B cell (primary cell): ENCODE measurements around the gene TIMM44. TPM values are rescaled to one million over a fixed set of nuclear protein-coding genes. Genes with fewer than 3 reads are reported as not detected.

Source experiments
- ATAC-seq: fragments of 200-7000 bp; cut with Tn5 transposase; one replicate; pipeline ENCODE4 v1.10.0; 2021; ENCODE audit warnings: low read depth, mild to moderate bottlenecking, moderate number of reproducible peaks, moderate library complexity
- CTCF ChIA-PET: fragments of 350-600 bp; sonication (Branson Sonifier 250); formaldehyde crosslinking; loops from one replicate; lab custom pipeline; 2021; ENCODE audit warnings: antibody characterized with exemption, inconsistent platforms; lab: Charles Lee
- POLR2A ChIA-PET: fragments of 350-600 bp; sonication (Branson Sonifier 250); formaldehyde crosslinking; loops from one replicate; lab custom pipeline; 2021; ENCODE audit warnings: antibody characterized with exemption; lab: Charles Lee
- DNase-seq: peaks from one replicate; pipeline ENCODE4 v3.0.0; 2013
- H2AFZ ChIP-seq: 2 replicates; pipeline ENCODE4 v1.6.1; 2012; ENCODE audit warnings: mild to moderate bottlenecking, low read depth, low read length; ENCODE audit not compliant: insufficient read depth, poor library complexity, severe bottlenecking
- H3K27ac ChIP-seq, 2 donors: 1 replicate in 1 of 2; 2 replicates in 1 of 2; pipeline ENCODE4 v1.5.1; 2012 to 2013; ENCODE audit warnings: low read length in 2 of 2, mild to moderate bottlenecking in 2 of 2, moderate library complexity in 1 of 2
- H3K27me3 ChIP-seq, 4 experiments: fragments of 200-600 bp in 1 of 4; sonication (generic) in 1 of 4; replicated peaks in 1 of 4; 1 replicate in 2 of 4; 2 replicates in 2 of 4; pipeline versions ENCODE4 v1.6.1 to v1.7.0; 2013 to 2016; ENCODE audit warnings: low read length in 3 of 4, mild to moderate bottlenecking in 2 of 4, mixed read lengths in 1 of 4, moderate library complexity in 1 of 4; ENCODE audit not compliant: insufficient read depth in 4 of 4, control insufficient read depth in 3 of 4; ENCODE audit errors: control extremely low read depth in 1 of 4
- H3K36me3 ChIP-seq, 2 experiments: replicated peaks in 1 of 2; 1 replicate in 1 of 2; 2 replicates in 1 of 2; pipeline versions ENCODE4 v1.6.1 to v1.7.1; 2013; ENCODE audit warnings: low read length in 1 of 2; ENCODE audit not compliant: insufficient read depth in 2 of 2, control insufficient read depth in 1 of 2; ENCODE audit errors: control extremely low read depth in 1 of 2, extremely low read depth in 1 of 2
- H3K4me1 ChIP-seq, 2 donors: fragments of 200-600 bp in 1 of 2; sonication (generic) in 1 of 2; 1 replicate in 1 of 2; 2 replicates in 1 of 2; pipeline versions ENCODE4 v1.5.1 to v1.6.1; 2013 to 2017; ENCODE audit warnings: low read length in 2 of 2; ENCODE audit not compliant: control insufficient read depth in 2 of 2, insufficient read depth in 2 of 2
- H3K4me2 ChIP-seq: replicated peaks from 2 replicates; pipeline ENCODE3; 2012; ENCODE audit warnings: mild to moderate bottlenecking, low read depth, low read length; ENCODE audit not compliant: poor library complexity, severe bottlenecking
- H3K4me3 ChIP-seq, 5 experiments: fragments of 200-600 bp in 1 of 5; sonication (generic) in 1 of 5; 1 replicate in 3 of 5; 2 replicates in 2 of 5; pipeline versions ENCODE4 v1.5.1 to v1.7.0; 2011 to 2016; ENCODE audit warnings: low read length in 4 of 5, mild to moderate bottlenecking in 4 of 5, low read depth in 2 of 5, control low read depth in 1 of 5, moderate library complexity in 1 of 5; ENCODE audit not compliant: insufficient read depth in 1 of 5; ENCODE audit errors: control extremely low read depth in 1 of 5, extremely low read depth in 1 of 5
- H3K79me2 ChIP-seq: fragments of 200-600 bp; sonication (generic); one replicate; pipeline ENCODE4 v1.6.0; 2016; ENCODE audit warnings: low read length; ENCODE audit not compliant: control insufficient read depth, insufficient read depth
- H3K9ac ChIP-seq: fragments of 200-600 bp; sonication (generic); 2 replicates; pipeline ENCODE4 v1.6.1; 2017; ENCODE audit warnings: mild to moderate bottlenecking, low read length, moderate library complexity
- H3K9me3 ChIP-seq, 3 donors: one replicate each; pipeline versions ENCODE4 v1.6.1 to v1.7.1; 2013; ENCODE audit warnings: low read length in 2 of 3; ENCODE audit not compliant: control insufficient read depth in 2 of 3, insufficient read depth in 1 of 3; ENCODE audit errors: control extremely low read depth in 1 of 3
- H4K20me1 ChIP-seq: 2 replicates; pipeline ENCODE4 v1.6.0; 2012; ENCODE audit warnings: mild to moderate bottlenecking, low read length; ENCODE audit not compliant: insufficient read depth, control insufficient read depth, poor library complexity, severe bottlenecking
- H3K27ac Mint-ChIP-seq: one replicate; pipeline ENCODE4 v1.8.0; 2021; ENCODE audit warnings: mixed read lengths
- H3K27me3 Mint-ChIP-seq: one replicate; pipeline ENCODE4 v1.8.0; 2021; ENCODE audit warnings: mixed read lengths
- H3K4me1 Mint-ChIP-seq: one replicate; pipeline ENCODE4 v1.8.0; 2021; ENCODE audit warnings: mixed read lengths
- H3K4me3 Mint-ChIP-seq: one replicate; pipeline ENCODE4 v1.8.0; 2021; ENCODE audit warnings: mixed read lengths
- H3K9me3 Mint-ChIP-seq: one replicate; pipeline ENCODE4 v1.8.0; 2022; ENCODE audit warnings: mixed read lengths; ENCODE audit not compliant: insufficient read depth
- CTCF ChIP-seq: fragments of 200-600 bp; IDR thresholded peaks from one replicate; pipeline ENCODE4 v1.8.0; 2022; ENCODE audit warnings: antibody characterized with exemption, mild to moderate bottlenecking
- EZH2 ChIP-seq: IDR thresholded peaks from 2 replicates; pipeline ENCODE4 v1.6.1; 2012; ENCODE audit warnings: borderline replicate concordance, low read depth, mild to moderate bottlenecking, moderate library complexity, low read length; ENCODE audit not compliant: insufficient read depth, poor library complexity, severe bottlenecking
- WGBS: methylation state at CpG from one replicate; pipeline ENCODE4 v1.1.5; 2013; ENCODE audit warnings: missing lambda C conversion rate; ENCODE audit not compliant: insufficient coverage; 5-methylcytosine and 5-hydroxymethylcytosine counted together
- intact Hi-C: fragments of 100-400 bp; cut with micrococcal nuclease; formaldehyde crosslinking; loops from one replicate; pipeline ENCODE4 v1.10.0; 2022
- polyA plus RNA-seq: library from polyadenylated mRNA; depleted of rRNA; stranded (reverse); fragments of >200 nt; gene quantifications from 2 replicates; pipeline ENCODE4 v1.2.3, GENCODE V29; 2012
- total RNA-seq, 2 donors: library from RNA; stranded (reverse); fragments of 120-200 nt in 1 of 2; gene quantifications; 1 replicate in 1 of 2; 2 replicates in 1 of 2; pipeline versions ENCODE4 v1.2.3 to v1.2.4, GENCODE V29; 2013 to 2022

Gene TIMM44
- total and polyA plus RNA-seq, 2 donors (not counting 1 experiment from before 2014, with no cell fraction given) = 48.9 to 66.5 TPM

GRCh38 chr19:7953576-7953975 is 10.1 kb upstream of the TIMM44 start:
- WGBS = 94% methylated on average over 6 of the region's 7 CpGs
- Mint-ChIP-seq H3K27ac (no peak overlapping the region), H3K4me1 (no peaks in the 10 kb centered on the region), H3K27me3 (no peaks in the 10 kb centered on the region), H3K9me3 (no peaks in the 10 kb centered on the region), H3K4me3 (no peak overlapping the region)
- no peaks in the 10 kb centered on the region for H3K4me1 ChIP-seq
- TF ChIP-seq CTCF (no peak), EZH2 (no peak)
- DNase-seq (no peak), ATAC-seq (no peak)
- ChIA-PET POLR2A (no interaction called here), CTCF (interaction anchor here (1.2 to 1.8 kb wide), 2 partner anchors 9 to 10 kb away, joined by 4 to 5 read pairs; partner anchors contain the start of gene TIMM44)
- no peaks in the 10 kb centered on the region for H3K79me2 ChIP-seq
- H3K27me3 ChIP-seq = no peaks in the 10 kb centered on the region
- no peaks in the 10 kb centered on the region for H3K9me3 ChIP-seq
- intact Hi-C loops = no loop called here
- no peak overlapping the region for H3K9ac ChIP-seq
- no peak overlapping the region for H3K4me3 ChIP-seq
- H3K27ac ChIP-seq = no peak overlapping the region
- H3K36me3 ChIP-seq = no peaks in the 10 kb centered on the region
- H3K4me2 ChIP-seq = no peak overlapping the region
- no peaks in the 10 kb centered on the region for H4K20me1 ChIP-seq
- H2AFZ ChIP-seq = no peak overlapping the region

- Histone ChIP-seq H3K4me3 (no peak overlapping the region), H3K79me2 (no peaks in the 10 kb centered on the region), H3K4me2 (no peak overlapping the region), H4K20me1 (no peaks in the 10 kb centered on the region), H3K9ac (no peak overlapping the region), H3K36me3 (no peaks in the 10 kb centered on the region), H3K4me1 (no peaks in the 10 kb centered on the region), H3K27me3 (no peaks in the 10 kb centered on the region), H3K9me3 (no peaks in the 10 kb centered on the region), H2AFZ (no peak overlapping the region), H3K27ac (no peak overlapping the region)
- intact Hi-C loops = no loop called here
- ATAC-seq (no peak), DNase-seq (no peak)
- TF ChIP-seq CTCF (no peak), EZH2 (no peak)
- no peak overlapping the region for H3K27ac Mint-ChIP-seq
- ChIA-PET CTCF (no interaction called here), POLR2A (no interaction called here)
- no peak overlapping the region for H3K4me3 Mint-ChIP-seq
- H3K27me3 Mint-ChIP-seq = no peaks in the 10 kb centered on the region
- H3K9me3 Mint-ChIP-seq = no peaks in the 10 kb centered on the region
- H3K4me1 Mint-ChIP-seq = no peaks in the 10 kb centered on the region
- 21% methylated on average over 3 of the region's 3 CpGs for WGBS
These were observed 9.6 kb upstream of the TIMM44 start for GRCh38 chr19:7953060-7953459.
